PC-9 (cell line): Measurements from ENCODE around the gene PRR5L.

Experiments used
- EZH2 ChIP-seq: fragments of 200-600 bp; sonication (generic); IDR thresholded peaks from 2 replicates; pipeline ENCODE4 v1.8.0; 2017; ENCODE audit warnings: antibody characterized with exemption, low read depth
- TF ChIP-seq, protein P1 (sequence below): fragments of 200-600 bp; sonication (generic); conservative IDR thresholded peaks from 2 replicates; pipeline ENCODE4 v1.6.1; 2017; ENCODE audit warnings: mixed run types, antibody characterized with exemption, mild to moderate bottlenecking, moderate library complexity

DNA sequence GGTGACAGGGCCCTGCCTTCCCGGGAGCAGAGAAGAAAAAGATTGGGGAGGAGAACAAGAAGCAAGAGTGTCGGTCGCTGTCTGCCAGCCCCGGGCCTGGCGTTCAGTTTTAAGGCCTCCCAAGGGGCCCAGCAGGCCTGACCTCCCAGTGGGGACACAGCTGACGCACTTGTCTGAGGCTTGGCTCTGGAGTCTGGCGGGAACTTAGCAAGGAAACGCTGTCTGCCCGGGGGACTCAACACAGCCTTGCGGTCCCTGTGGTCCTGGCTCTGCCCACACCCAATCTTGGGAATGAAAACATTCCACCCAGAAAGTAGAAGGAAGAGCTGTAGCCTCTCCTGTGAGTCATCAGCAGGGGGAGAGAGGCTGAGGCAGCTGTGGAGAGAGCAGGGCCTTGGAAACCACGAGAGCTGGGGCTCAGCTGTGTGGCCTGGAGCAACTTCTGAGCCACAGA, 159.6 kb downstream of the PRR5L start:
- TF ChIP-seq, protein P1, sequence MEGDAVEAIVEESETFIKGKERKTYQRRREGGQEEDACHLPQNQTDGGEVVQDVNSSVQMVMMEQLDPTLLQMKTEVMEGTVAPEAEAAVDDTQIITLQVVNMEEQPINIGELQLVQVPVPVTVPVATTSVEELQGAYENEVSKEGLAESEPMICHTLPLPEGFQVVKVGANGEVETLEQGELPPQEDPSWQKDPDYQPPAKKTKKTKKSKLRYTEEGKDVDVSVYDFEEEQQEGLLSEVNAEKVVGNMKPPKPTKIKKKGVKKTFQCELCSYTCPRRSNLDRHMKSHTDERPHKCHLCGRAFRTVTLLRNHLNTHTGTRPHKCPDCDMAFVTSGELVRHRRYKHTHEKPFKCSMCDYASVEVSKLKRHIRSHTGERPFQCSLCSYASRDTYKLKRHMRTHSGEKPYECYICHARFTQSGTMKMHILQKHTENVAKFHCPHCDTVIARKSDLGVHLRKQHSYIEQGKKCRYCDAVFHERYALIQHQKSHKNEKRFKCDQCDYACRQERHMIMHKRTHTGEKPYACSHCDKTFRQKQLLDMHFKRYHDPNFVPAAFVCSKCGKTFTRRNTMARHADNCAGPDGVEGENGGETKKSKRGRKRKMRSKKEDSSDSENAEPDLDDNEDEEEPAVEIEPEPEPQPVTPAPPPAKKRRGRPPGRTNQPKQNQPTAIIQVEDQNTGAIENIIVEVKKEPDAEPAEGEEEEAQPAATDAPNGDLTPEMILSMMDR = no peak
- no peak for TF ChIP-seq EZH2
